ENCODE results near the gene RPL27.

The RPL27 gene

GRCh38 chr17:43010667-43011308 is 12.6 kb downstream of the RPL27 start:
- TF ChIP-seq POLR2A (IDR thresholded peaks at IDR 0.05; ENCODE audit: low read depth, low read length) = no peak
- DNase-seq (ENCODE audit: insufficient read length, low spot score) = no peak
- FAIRE-seq = no peak

- FAIRE-seq (no peak), DNase-seq (ENCODE audit: insufficient read length, low spot score) (no peak)
- no peak for TF ChIP-seq POLR2A (IDR thresholded peaks at IDR 0.05; ENCODE audit: low read depth, low read length)
Observed at GRCh38 chr17:43011728-43012472, 13.7 kb downstream of the RPL27 start.

GRCh38 chr17:43013296-43013695 is 15.1 kb downstream of the RPL27 start:
- TF ChIP-seq POLR2A (IDR thresholded peaks at IDR 0.05; ENCODE audit: low read depth, low read length) = no peak
- DNase-seq (ENCODE audit: insufficient read length, low spot score) = no peak
- FAIRE-seq = no peak

GRCh38 chr17:43014020-43014648 is 15.9 kb downstream of the RPL27 start:
- FAIRE-seq = no peak
- TF ChIP-seq POLR2A (IDR thresholded peaks at IDR 0.05; ENCODE audit: low read depth, low read length) = no peak
- no peak for DNase-seq (ENCODE audit: insufficient read length, low spot score)

GRCh38 chr17:43014649-43015542 is 16.7 kb downstream of the RPL27 start:
- DNase-seq (ENCODE audit: insufficient read length, low spot score) = no peak
- no peak for TF ChIP-seq POLR2A (IDR thresholded peaks at IDR 0.05; ENCODE audit: low read depth, low read length)
- no peak for FAIRE-seq

GRCh38 chr17:43015579-43015978 is 17.4 kb downstream of the RPL27 start:
- TF ChIP-seq POLR2A (IDR thresholded peaks at IDR 0.05; ENCODE audit: low read depth, low read length) = no peak
- DNase-seq (ENCODE audit: insufficient read length, low spot score) (no peak), FAIRE-seq (no peak)

- DNase-seq (ENCODE audit: insufficient read length, low spot score) = no peak
- FAIRE-seq = no peak
- TF ChIP-seq POLR2A (IDR thresholded peaks at IDR 0.05; ENCODE audit: low read depth, low read length) = no peak
Observed at GRCh38 chr17:43016216-43016615, 18.0 kb downstream of the RPL27 start.

GRCh38 chr17:43018008-43018853 is 20.0 kb downstream of the RPL27 start:
- no peak for DNase-seq (ENCODE audit: insufficient read length, low spot score)
- TF ChIP-seq POLR2A (IDR thresholded peaks at IDR 0.05; ENCODE audit: low read depth, low read length) = no peak
- FAIRE-seq = no peak

- DNase-seq (ENCODE audit: insufficient read length, low spot score) (no peak), FAIRE-seq (no peak)
- TF ChIP-seq POLR2A (IDR thresholded peaks at IDR 0.05; ENCODE audit: low read depth, low read length) = no peak
Observed at GRCh38 chr17:43018932-43019331, 20.7 kb downstream of the RPL27 start.

GRCh38 chr17:43019418-43019817 is 21.2 kb downstream of the RPL27 start:
- DNase-seq (ENCODE audit: insufficient read length, low spot score) = no peak
- TF ChIP-seq POLR2A (IDR thresholded peaks at IDR 0.05; ENCODE audit: low read depth, low read length) = no peak
- no peak for FAIRE-seq

GRCh38 chr17:43020030-43020621 is 21.9 kb downstream of the RPL27 start:
- DNase-seq (ENCODE audit: insufficient read length, low spot score) = no peak
- TF ChIP-seq POLR2A (IDR thresholded peaks at IDR 0.05; ENCODE audit: low read depth, low read length) = no peak
- FAIRE-seq = no peak

- TF ChIP-seq POLR2A (IDR thresholded peaks at IDR 0.05; ENCODE audit: low read depth, low read length) = no peak
- no peak for FAIRE-seq
- peak; percentile 89 for DNase-seq (ENCODE audit: insufficient read length, low spot score)
Observed at GRCh38 chr17:43020789-43021740, 22.8 kb downstream of the RPL27 start.

Data from H54 (cell line).